Keratinocyte (primary cell): Measurements from ENCODE around the gene SLC6A5. TPM values are rescaled to one million over a fixed set of nuclear protein-coding genes. Genes with fewer than 3 reads are reported as not detected.

Experiments
- DNase-seq: peaks from one replicate; pipeline ENCODE4 v3.0.0-alpha.2; 2011; ENCODE audit warnings: low read depth, missing footprints, low spot score
- FAIRE-seq: peaks from 2 replicates; lab custom pipeline; 2011; peaks lifted over from hg19 to GRCh38; lab: Jason Lieb, UNC
- H2AFZ ChIP-seq: 2 replicates; pipeline ENCODE4 v1.6.0; 2012; ENCODE audit warnings: low read length, control low read depth, inconsistent platforms; ENCODE audit not compliant: control insufficient read depth
- H3K27ac ChIP-seq: 2 replicates; pipeline ENCODE4 v1.5.1; 2011; ENCODE audit warnings: low read length; ENCODE audit not compliant: control insufficient read depth, insufficient read depth
- H3K27me3 ChIP-seq: 3 replicates; pipeline ENCODE4 v1.6.0; 2011; ENCODE audit warnings: low read length; ENCODE audit not compliant: control insufficient read depth, insufficient read depth; ENCODE audit errors: extremely low read depth
- H3K36me3 ChIP-seq, 2 experiments: 2 replicates in 1 of 2; 3 replicates in 1 of 2; pipeline ENCODE4 v1.5.1; 2011; ENCODE audit warnings: low read length in 2 of 2, mild to moderate bottlenecking in 1 of 2; ENCODE audit not compliant: control insufficient read depth in 2 of 2, insufficient read depth in 2 of 2; ENCODE audit errors: extremely low read depth in 1 of 2
- H3K4me1 ChIP-seq: 3 replicates; pipeline ENCODE4 v1.5.1; 2011; ENCODE audit warnings: low read length; ENCODE audit not compliant: control insufficient read depth, insufficient read depth; ENCODE audit errors: extremely low read depth
- H3K4me2 ChIP-seq: 3 replicates; pipeline ENCODE4 v1.6.0; 2011; ENCODE audit warnings: low read depth, low read length; ENCODE audit not compliant: control insufficient read depth, insufficient read depth; ENCODE audit errors: extremely low read depth
- H3K4me3 ChIP-seq, 3 experiments: fragments of 200-600 bp in 1 of 3; sonication (generic) in 1 of 3; 2 replicates in 2 of 3; 3 replicates in 1 of 3; pipeline ENCODE4 v1.5.1; 2011 to 2016; ENCODE audit warnings: low read length in 3 of 3, mild to moderate bottlenecking in 3 of 3, control low read depth in 2 of 3, inconsistent platforms in 1 of 3, low read depth in 1 of 3, mixed read lengths in 1 of 3, mixed run types in 1 of 3, moderate library complexity in 1 of 3; ENCODE audit not compliant: control insufficient read depth in 2 of 3, insufficient read depth in 2 of 3; ENCODE audit errors: extremely low read depth in 1 of 3
- H3K79me2 ChIP-seq: 2 replicates; pipeline ENCODE4 v1.6.0; 2012; ENCODE audit warnings: low read length; ENCODE audit not compliant: control insufficient read depth, insufficient read depth
- H3K9ac ChIP-seq: 3 replicates; pipeline ENCODE4 v1.6.0; 2011; ENCODE audit warnings: low read length; ENCODE audit not compliant: control insufficient read depth, insufficient read depth; ENCODE audit errors: extremely low read depth
- H3K9me1 ChIP-seq: 3 replicates; pipeline ENCODE4 v1.6.0; 2011; ENCODE audit warnings: low read length; ENCODE audit not compliant: control insufficient read depth, insufficient read depth; ENCODE audit errors: extremely low read depth
- H3K9me3 ChIP-seq: 2 replicates; pipeline ENCODE4 v1.5.1; 2012; ENCODE audit warnings: low read depth, low read length; ENCODE audit not compliant: control insufficient read depth
- H4K20me1 ChIP-seq: 3 replicates; pipeline ENCODE4 v1.6.0; 2011; ENCODE audit warnings: low read length; ENCODE audit not compliant: control insufficient read depth, insufficient read depth; ENCODE audit errors: extremely low read depth
- EZH2 ChIP-seq: IDR thresholded peaks from one replicate; pipeline ENCODE4 v1.6.1; 2012; ENCODE audit warnings: inconsistent platforms, mild to moderate bottlenecking, low read length, moderate library complexity
- dilution Hi-C: fragments of 300-500 bp; cut with MboI; formaldehyde crosslinking; loops from one replicate; pipeline ENCODE4 v1.7.0; 2020; ENCODE audit warnings: low sequenced_read_pairs; ENCODE audit not compliant: extremely low pct_ligation_motif_present
- polyA plus RNA-seq, 5 experiments: library from polyadenylated mRNA; depleted of rRNA in 3 of 5; stranded (reverse) in 3 of 5; stranded (forward) in 1 of 5; unstranded in 1 of 5; fragments of >200 nt; gene quantifications; 1 replicate in 1 of 5; 2 replicates in 3 of 5; 3 replicates in 1 of 5; pipeline versions ENCODE4 v1.2.1 to v1.2.3, GENCODE V29; 2011 to 2012; ENCODE audit warnings: missing spikeins in 2 of 5, low read depth in 1 of 5, low replicate concordance in 1 of 5
- TF ChIP-seq, protein P1 (sequence below), 3 experiments: IDR thresholded peaks in 1 of 3; conservative IDR thresholded peaks in 1 of 3; optimal IDR thresholded peaks in 1 of 3; 2 replicates in 2 of 3; 3 replicates in 1 of 3; pipeline versions ENCODE3 to v1.5.1; 2011; ENCODE audit warnings: low read length in 3 of 3, mild to moderate bottlenecking in 3 of 3, moderate library complexity in 2 of 3, control low read depth in 1 of 3, inconsistent platforms in 1 of 3; ENCODE audit not compliant: insufficient read depth in 2 of 3; ENCODE audit errors: extremely low read depth in 1 of 3

Gene SLC6A5
- polyA plus RNA-seq, 1 donor (not counting 4 experiments of a cell fraction or from before 2014, with no cell fraction given) = not detected

DNA sequence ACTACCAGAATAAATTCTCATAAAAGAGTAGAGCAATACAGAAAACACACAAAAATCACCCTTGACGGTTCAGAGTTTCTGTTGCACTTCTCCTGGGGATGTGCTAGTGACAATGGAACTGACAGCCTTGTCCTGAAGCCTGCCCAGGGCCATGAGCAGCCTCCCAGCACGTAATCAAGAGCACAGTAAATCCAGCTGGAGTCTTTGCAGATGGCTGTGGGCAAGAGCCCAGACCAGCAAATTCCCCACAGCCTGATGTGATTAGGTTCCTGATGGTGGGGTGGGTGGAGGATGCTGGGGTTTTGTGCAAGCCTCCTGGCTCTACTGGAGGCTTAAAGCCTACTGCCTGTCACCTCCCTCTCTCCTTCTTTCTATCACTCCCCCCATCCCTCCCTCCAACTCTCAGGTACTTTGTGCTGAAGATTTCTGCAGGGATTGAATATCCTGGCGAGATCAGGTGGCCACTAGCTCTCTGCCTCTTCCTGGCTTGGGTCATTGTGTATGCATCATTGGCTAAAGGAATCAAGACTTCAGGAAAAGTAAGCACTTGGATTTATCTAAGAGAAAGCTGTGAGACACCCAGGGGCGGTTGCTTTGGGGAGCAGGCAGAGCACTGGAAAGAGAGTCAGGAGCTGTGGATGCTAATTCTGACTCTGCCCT is 18.1 kb downstream of the SLC6A5 start:
- Histone ChIP-seq H3K9me1 (no peaks in the 10 kb centered on the region), H2AFZ (no peak overlapping the region), H3K36me3 (no peaks in the 10 kb centered on the region), H3K27ac (no peak overlapping the region), H3K9me3 (no peaks in the 10 kb centered on the region), H4K20me1 (no peaks in the 10 kb centered on the region), H3K4me2 (no peak overlapping the region), H3K79me2 (no peaks in the 10 kb centered on the region), H3K27me3 (peaks cover 3% of the 10 kb centered on the region), H3K9ac (no peak overlapping the region), H3K4me1 (no peaks in the 10 kb centered on the region), H3K4me3 (no peak overlapping the region)
- DNase-seq (no peak), FAIRE-seq (no peak)
- dilution Hi-C loops = loop anchor here (25.0 kb wide), 1 partner anchor 105 kb away; no protein-coding TSS in a partner anchor
- TF ChIP-seq EZH2 = no peak
- TF ChIP-seq, protein P1, sequence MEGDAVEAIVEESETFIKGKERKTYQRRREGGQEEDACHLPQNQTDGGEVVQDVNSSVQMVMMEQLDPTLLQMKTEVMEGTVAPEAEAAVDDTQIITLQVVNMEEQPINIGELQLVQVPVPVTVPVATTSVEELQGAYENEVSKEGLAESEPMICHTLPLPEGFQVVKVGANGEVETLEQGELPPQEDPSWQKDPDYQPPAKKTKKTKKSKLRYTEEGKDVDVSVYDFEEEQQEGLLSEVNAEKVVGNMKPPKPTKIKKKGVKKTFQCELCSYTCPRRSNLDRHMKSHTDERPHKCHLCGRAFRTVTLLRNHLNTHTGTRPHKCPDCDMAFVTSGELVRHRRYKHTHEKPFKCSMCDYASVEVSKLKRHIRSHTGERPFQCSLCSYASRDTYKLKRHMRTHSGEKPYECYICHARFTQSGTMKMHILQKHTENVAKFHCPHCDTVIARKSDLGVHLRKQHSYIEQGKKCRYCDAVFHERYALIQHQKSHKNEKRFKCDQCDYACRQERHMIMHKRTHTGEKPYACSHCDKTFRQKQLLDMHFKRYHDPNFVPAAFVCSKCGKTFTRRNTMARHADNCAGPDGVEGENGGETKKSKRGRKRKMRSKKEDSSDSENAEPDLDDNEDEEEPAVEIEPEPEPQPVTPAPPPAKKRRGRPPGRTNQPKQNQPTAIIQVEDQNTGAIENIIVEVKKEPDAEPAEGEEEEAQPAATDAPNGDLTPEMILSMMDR (optimal IDR thresholded peaks at IDR 0.05 in 1 of 3, IDR thresholded peaks at IDR 0.05 in 1 of 3, conservative IDR thresholded peaks at IDR 0.05 in 1 of 3; ENCODE audit: extremely low read depth in 1 of 3, insufficient read depth in 2 of 3, low read length in 3 of 3) = no peak

DNA sequence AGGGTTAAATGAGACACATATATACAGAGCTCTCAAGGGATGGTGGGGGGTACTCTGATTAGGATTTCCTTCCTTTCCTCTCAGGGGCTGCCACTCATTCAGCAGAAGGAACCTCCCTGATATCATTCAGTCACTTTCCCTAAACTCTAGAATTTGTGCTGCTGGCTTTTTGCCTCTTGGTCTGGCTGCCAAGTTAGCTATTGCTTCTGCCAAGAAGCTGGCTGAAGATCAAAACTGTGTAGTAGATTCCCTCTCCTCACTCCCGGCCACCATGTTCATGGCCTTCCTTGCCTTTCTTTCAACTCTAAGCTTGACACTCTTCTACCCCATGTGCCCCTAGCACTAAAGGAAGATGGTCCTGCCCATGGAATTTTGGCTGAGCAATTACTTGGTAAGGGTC is 18.7 kb downstream of the SLC6A5 start:
- Histone ChIP-seq H3K79me2 (no peaks in the 10 kb centered on the region), H3K27ac (no peak overlapping the region), H3K9ac (no peak overlapping the region), H3K4me1 (no peaks in the 10 kb centered on the region), H3K27me3 (peaks cover 3% of the 10 kb centered on the region), H3K36me3 (no peaks in the 10 kb centered on the region), H3K9me3 (no peaks in the 10 kb centered on the region), H3K4me2 (no peak overlapping the region), H4K20me1 (no peaks in the 10 kb centered on the region), H3K4me3 (no peak overlapping the region), H3K9me1 (no peaks in the 10 kb centered on the region), H2AFZ (no peak overlapping the region)
- FAIRE-seq = no peak
- no peak for TF ChIP-seq EZH2
- TF ChIP-seq, protein P1 (optimal IDR thresholded peaks at IDR 0.05 in 1 of 3, IDR thresholded peaks at IDR 0.05 in 1 of 3, conservative IDR thresholded peaks at IDR 0.05 in 1 of 3; ENCODE audit: extremely low read depth in 1 of 3, insufficient read depth in 2 of 3, low read length in 3 of 3) = no peak
- dilution Hi-C loops = loop anchor here (25.0 kb wide), 1 partner anchor 106 kb away; no protein-coding TSS in a partner anchor
- no peak for DNase-seq
